Suprapubic skin (tissue), 4 donors: ENCODE results near the gene GAK. TPM values are rescaled to one million over a fixed set of nuclear protein-coding genes. Genes with fewer than 3 reads are reported as not detected.

ENCODE experiments used
- DNase-seq, 2 donors: peaks; one replicate each; pipeline ENCODE4 v3.0.0-alpha.2; 2019; ENCODE audit warnings: low spot score in 2 of 2
- H3K27ac ChIP-seq: fragments of 200-600 bp; sonication (generic); one replicate; pipeline ENCODE4 v1.5.1; 2019
- H3K27me3 ChIP-seq: fragments of 200-600 bp; sonication (generic); one replicate; pipeline ENCODE4 v1.5.1; 2019
- H3K36me3 ChIP-seq: fragments of 200-600 bp; sonication (generic); one replicate; pipeline ENCODE4 v1.5.1; 2019
- H3K4me1 ChIP-seq: fragments of 200-600 bp; sonication (generic); one replicate; pipeline ENCODE4 v1.5.1; 2019
- H3K4me3 ChIP-seq: fragments of 200-600 bp; sonication (generic); one replicate; pipeline ENCODE4 v1.5.1; 2019; ENCODE audit warnings: mild to moderate bottlenecking
- H3K9me3 ChIP-seq: fragments of 200-600 bp; sonication (generic); one replicate; pipeline ENCODE4 v1.5.1; 2019
- CTCF ChIP-seq, 2 donors: fragments of 200-600 bp in 1 of 2; fragments of 450-650 bp in 1 of 2; sonication (generic) in 1 of 2; IDR thresholded peaks; one replicate each; pipeline ENCODE4 v1.5.1; 2016 to 2019; ENCODE audit warnings: antibody characterized with exemption in 2 of 2, mild to moderate bottlenecking in 1 of 2, moderate library complexity in 1 of 2
- EP300 ChIP-seq: sonication (generic); formaldehyde crosslinking; IDR thresholded peaks from one replicate; pipeline ENCODE4 v1.6.1; 2017; ENCODE audit warnings: antibody characterized with exemption
- POLR2A ChIP-seq, 2 donors: fragments of 450-650 bp; IDR thresholded peaks; one replicate each; pipeline ENCODE4 v1.6.1; 2017; ENCODE audit warnings: antibody characterized with exemption in 2 of 2, mild to moderate bottlenecking in 2 of 2, moderate library complexity in 2 of 2
- POLR2AphosphoS5 ChIP-seq, 3 donors: sonication (generic); formaldehyde crosslinking; IDR thresholded peaks; one replicate each; pipeline ENCODE4 v1.6.1; 2017; ENCODE audit warnings: antibody characterized with exemption in 3 of 3
- WGBS: methylation state at CpG from one replicate; pipeline ENCODE4 v1.1.5; 2018; 5-methylcytosine and 5-hydroxymethylcytosine counted together
- total RNA-seq, 4 donors: library from RNA; depleted of rRNA; stranded (reverse); fragments of >200 nt; gene quantifications; one replicate each; pipeline ENCODE4 v1.1.0, GENCODE V29; 2016

The GAK gene
- total RNA-seq, 4 donors from 2014 or later = 108 to 166 (median 132) TPM

DNA sequence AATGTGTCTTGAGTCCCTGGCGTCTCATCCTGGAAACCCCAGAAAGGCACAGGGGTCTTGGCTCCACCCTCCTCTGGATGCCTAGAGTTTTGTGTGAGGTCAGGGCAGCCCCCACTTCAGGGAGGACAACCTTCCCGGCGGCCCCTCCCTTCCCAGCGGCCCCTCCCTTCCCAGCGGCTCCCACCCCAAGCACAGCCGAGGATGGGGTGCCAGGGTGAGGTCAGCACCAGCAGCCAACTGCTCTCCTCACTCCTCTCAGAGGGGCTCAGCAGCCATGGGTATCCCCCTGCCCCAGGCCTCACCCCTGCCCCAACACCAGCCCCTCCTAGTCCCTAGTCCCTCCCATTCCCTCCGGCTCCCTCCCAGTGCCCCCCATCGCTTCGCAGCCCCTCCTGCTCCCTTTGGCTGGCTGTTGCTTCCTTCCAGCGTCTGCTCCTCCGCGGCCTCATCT is 23.8 kb upstream of the GAK start:
- H3K27ac ChIP-seq = no peak overlapping the region
- no peak for DNase-seq
- 78% methylated on average over 12 of the region's 12 CpGs for WGBS
- no peak overlapping the region for H3K4me3 ChIP-seq
- no peaks in the 10 kb centered on the region for H3K4me1 ChIP-seq
- H3K9me3 ChIP-seq = no peaks in the 10 kb centered on the region
- peaks cover 85% of the 10 kb centered on the region for H3K36me3 ChIP-seq
- H3K27me3 ChIP-seq = no peaks in the 10 kb centered on the region
- no peak for TF ChIP-seq POLR2AphosphoS5 (IDR thresholded peaks at IDR 0.05)
- TF ChIP-seq CTCF (IDR thresholded peaks at IDR 0.05) = no peak
- TF ChIP-seq POLR2A (IDR thresholded peaks at IDR 0.05) = no peak
- no peak for TF ChIP-seq EP300

DNA sequence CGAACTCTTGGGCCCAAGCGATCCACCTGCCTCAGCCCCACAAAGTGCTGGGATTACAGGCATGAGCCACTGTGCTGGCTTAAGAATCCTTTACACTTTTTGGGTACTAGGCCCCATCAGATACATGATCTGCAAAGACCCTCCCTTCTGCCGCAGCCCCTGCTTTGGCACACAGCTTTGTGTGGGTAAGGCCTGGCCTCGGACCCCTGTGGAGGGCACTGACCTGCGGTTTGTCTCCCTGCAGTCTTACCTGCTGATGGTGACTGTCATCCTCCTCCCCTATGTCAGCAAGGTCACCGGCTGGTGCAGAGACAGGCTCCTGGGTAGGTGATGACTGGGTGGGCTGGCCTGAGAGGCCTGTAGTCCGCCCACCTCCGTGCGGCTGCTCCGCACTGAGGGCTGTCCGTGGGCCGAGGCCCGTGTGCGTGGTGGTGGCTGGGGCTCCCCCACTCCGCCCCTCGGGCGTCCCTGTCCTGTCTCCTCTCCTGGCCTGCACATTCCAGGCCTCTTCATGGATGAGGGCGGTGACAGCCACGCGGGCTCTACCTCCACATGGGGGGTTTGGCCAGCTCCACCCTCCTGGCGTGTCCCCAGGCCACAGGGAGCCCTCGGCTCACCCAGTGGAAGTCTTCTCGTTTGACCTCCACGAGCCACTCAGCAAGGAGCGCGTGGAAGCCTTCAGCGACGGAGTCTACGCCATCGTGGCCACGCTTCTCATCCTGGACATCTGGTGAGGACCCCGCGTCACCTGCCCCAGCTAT is 23.2 kb upstream of the GAK start:
- peaks cover 80% of the 10 kb centered on the region for H3K36me3 ChIP-seq
- TF ChIP-seq POLR2AphosphoS5 (IDR thresholded peaks at IDR 0.05) (no peak), CTCF (IDR thresholded peaks at IDR 0.05) (no peak), POLR2A (IDR thresholded peaks at IDR 0.05) (no peak), EP300 (no peak)
- no peaks in the 10 kb centered on the region for H3K27me3 ChIP-seq
- WGBS = 95% methylated on average over 16 of the region's 33 CpGs
- no peak overlapping the region for H3K27ac ChIP-seq
- DNase-seq = peak in 1 of 2 donors; percentile 76
- no peak overlapping the region for H3K4me3 ChIP-seq
- H3K9me3 ChIP-seq = no peaks in the 10 kb centered on the region
- H3K4me1 ChIP-seq = no peaks in the 10 kb centered on the region

DNA sequence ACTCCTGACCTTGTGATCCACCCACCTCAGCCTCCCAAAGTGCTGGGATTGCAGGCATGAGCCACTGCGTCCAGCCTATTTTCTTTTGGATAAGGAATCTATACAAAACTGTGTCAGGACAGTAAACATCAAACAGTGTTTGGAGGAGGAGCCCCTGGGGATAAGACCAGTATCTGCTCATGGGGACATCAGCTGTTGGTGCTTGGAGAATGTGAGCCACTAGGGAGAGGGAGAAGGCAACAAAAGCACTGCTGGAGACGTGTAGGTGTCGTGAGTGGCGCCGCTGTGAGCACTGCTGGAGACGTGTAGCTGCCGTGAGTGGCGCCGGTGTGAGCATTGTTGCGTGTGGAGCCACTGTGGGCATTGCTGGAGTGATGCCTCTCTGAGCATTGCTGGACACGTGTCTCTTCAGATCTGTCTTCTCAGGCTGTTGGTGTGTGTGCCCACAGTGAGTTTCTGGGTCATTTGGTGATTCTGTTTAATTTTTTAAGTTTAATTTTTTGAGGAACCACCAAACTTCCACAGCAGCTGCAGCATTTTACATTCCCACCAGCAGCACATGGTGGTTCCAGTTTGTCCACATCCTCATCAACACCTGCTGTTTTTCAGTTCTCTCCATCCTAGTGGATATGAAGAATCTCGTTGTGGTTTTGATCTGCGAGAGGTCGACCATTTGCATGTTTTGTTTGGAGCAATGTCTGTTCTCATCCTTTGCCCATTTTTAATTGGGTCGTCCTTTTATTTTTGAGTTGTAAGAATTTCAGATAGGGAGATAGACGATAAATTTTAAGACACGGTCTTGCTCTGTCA is 22.3 kb upstream of the GAK start:
- Histone ChIP-seq H3K27ac (no peak overlapping the region), H3K4me1 (no peaks in the 10 kb centered on the region), H3K36me3 (peaks cover 71% of the 10 kb centered on the region), H3K9me3 (no peaks in the 10 kb centered on the region), H3K27me3 (no peaks in the 10 kb centered on the region), H3K4me3 (no peak overlapping the region)
- 92% methylated on average over 17 of the region's 17 CpGs for WGBS
- no peak for TF ChIP-seq EP300
- TF ChIP-seq POLR2A (IDR thresholded peaks at IDR 0.05) = no peak
- no peak for TF ChIP-seq POLR2AphosphoS5 (IDR thresholded peaks at IDR 0.05)
- TF ChIP-seq CTCF (IDR thresholded peaks at IDR 0.05) = no peak
- DNase-seq = no peak

DNA sequence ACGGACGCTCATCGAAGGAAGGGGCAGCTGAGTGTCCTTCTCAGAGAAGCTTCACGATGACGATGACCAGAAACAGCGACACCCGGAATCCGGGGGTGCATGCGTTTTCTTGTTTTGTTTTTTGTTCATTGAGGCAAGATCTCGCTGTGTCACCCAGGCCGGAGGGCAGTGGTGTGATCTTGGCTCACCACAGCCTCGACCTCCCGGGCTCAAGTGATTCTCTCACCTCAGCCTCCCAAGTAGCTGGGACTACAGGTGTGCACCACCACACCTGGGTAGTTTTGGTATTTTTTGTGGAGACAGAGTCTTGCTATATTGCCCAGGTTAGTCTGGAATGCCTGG is 21.4 kb upstream of the GAK start:
- Histone ChIP-seq H3K27ac (no peak overlapping the region), H3K36me3 (peaks cover 62% of the 10 kb centered on the region), H3K27me3 (no peaks in the 10 kb centered on the region), H3K4me3 (no peak overlapping the region), H3K9me3 (no peaks in the 10 kb centered on the region), H3K4me1 (no peaks in the 10 kb centered on the region)
- no peak for TF ChIP-seq POLR2A (IDR thresholded peaks at IDR 0.05)
- TF ChIP-seq EP300 = no peak
- no peak for TF ChIP-seq POLR2AphosphoS5 (IDR thresholded peaks at IDR 0.05)
- no peak for TF ChIP-seq CTCF (IDR thresholded peaks at IDR 0.05)
- WGBS = 97% methylated on average over 13 of the region's 13 CpGs
- DNase-seq = no peak
